Kidney (tissue), 14 donors: ENCODE results near the gene TMPRSS4. TPM values are rescaled to one million over a fixed set of nuclear protein-coding genes. Genes with fewer than 3 reads are reported as not detected.

Source experiments
- DNase-seq, 5 donors: peaks; one replicate each; pipeline ENCODE4 v3.0.0-alpha.2; 2013 to 2020
- FAIRE-seq: peaks from 2 replicates; lab custom pipeline; 2012; peaks lifted over from hg19 to GRCh38; lab: Jason Lieb, UNC
- H3K27ac ChIP-seq, 2 donors: one replicate each; pipeline ENCODE4 v1.7.0; 2013; ENCODE audit warnings: low read depth in 2 of 2, low read length in 2 of 2, inconsistent platforms in 1 of 2
- H3K27me3 ChIP-seq: one replicate; pipeline ENCODE4 v1.7.1; 2013; ENCODE audit warnings: low read length, inconsistent platforms; ENCODE audit not compliant: control insufficient read depth, insufficient read depth
- H3K36me3 ChIP-seq, 3 donors: one replicate each; pipeline versions ENCODE4 v1.7.0 to v1.7.1; 2013; ENCODE audit warnings: low read length in 3 of 3, control low read depth in 1 of 3, inconsistent platforms in 1 of 3; ENCODE audit not compliant: insufficient read depth in 3 of 3, control insufficient read depth in 2 of 3
- H3K4me1 ChIP-seq, 3 donors: one replicate each; pipeline versions ENCODE4 v1.7.0 to v1.7.1; 2013; ENCODE audit warnings: low read length in 3 of 3, inconsistent platforms in 1 of 3, low read depth in 1 of 3; ENCODE audit not compliant: control insufficient read depth in 2 of 3, insufficient read depth in 2 of 3
- H3K4me3 ChIP-seq, 3 donors: one replicate each; pipeline versions ENCODE4 v1.7.0 to v1.8.1; 2013; ENCODE audit warnings: low read length in 3 of 3, control low read depth in 1 of 3, inconsistent platforms in 1 of 3
- H3K9ac ChIP-seq, 3 donors: one replicate each; pipeline versions ENCODE4 v1.7.0 to v1.7.1; 2013; ENCODE audit warnings: low read length in 3 of 3, control low read depth in 1 of 3, inconsistent platforms in 1 of 3
- H3K9me3 ChIP-seq, 3 donors: one replicate each; pipeline versions ENCODE4 v1.7.0 to v1.7.1; 2013; ENCODE audit warnings: low read length in 3 of 3, control low read depth in 1 of 3, inconsistent platforms in 1 of 3; ENCODE audit not compliant: control insufficient read depth in 2 of 3, insufficient read depth in 1 of 3
- CTCF ChIP-seq: IDR thresholded peaks from 3 replicates; pipeline ENCODE4 v1.5.1; 2012; ENCODE audit warnings: mild to moderate bottlenecking, moderate library complexity, borderline replicate concordance; ENCODE audit not compliant: insufficient read depth; ENCODE audit errors: extremely low read depth
- intact Hi-C: fragments of 100-400 bp; cut with DNase I; formaldehyde crosslinking; loops from one replicate; pipeline ENCODE4 v1.11.1; 2022
- polyA plus RNA-seq: library from polyadenylated mRNA; stranded (reverse); fragments of 350-450 nt; fragmentation: Illumina TruSeq; extraction: RNeasy Lipid Tissue Mini Kit (QIAGEN cat#74804); gene quantifications from one replicate; pipeline ENCODE4 v1.2.3, GENCODE V29; 2014; ENCODE audit warnings: low read depth, low replicate concordance; ENCODE audit not compliant: insufficient read depth
- total RNA-seq: library from RNA; stranded (reverse); fragmentation: NEBNext Ultra II Directional; extraction: Animal tissue kit (Norgen Biotek cat#: 25700); gene quantifications from one replicate; pipeline ENCODE4 v1.2.1, GENCODE V29; 2021
- donor health status: control.
- donor health status: control.
- donor health status: control.
- donor health status: control.
- donor health status: control.
- donor health status: DM: yes; HTN: yes; CAD: no.
- donor health status: Normal renal cell carcinoma (clear cell type).

Gene TMPRSS4
- total and polyA plus RNA-seq, 2 donors from 2014 or later = 27.8 to 234 TPM

DNA sequence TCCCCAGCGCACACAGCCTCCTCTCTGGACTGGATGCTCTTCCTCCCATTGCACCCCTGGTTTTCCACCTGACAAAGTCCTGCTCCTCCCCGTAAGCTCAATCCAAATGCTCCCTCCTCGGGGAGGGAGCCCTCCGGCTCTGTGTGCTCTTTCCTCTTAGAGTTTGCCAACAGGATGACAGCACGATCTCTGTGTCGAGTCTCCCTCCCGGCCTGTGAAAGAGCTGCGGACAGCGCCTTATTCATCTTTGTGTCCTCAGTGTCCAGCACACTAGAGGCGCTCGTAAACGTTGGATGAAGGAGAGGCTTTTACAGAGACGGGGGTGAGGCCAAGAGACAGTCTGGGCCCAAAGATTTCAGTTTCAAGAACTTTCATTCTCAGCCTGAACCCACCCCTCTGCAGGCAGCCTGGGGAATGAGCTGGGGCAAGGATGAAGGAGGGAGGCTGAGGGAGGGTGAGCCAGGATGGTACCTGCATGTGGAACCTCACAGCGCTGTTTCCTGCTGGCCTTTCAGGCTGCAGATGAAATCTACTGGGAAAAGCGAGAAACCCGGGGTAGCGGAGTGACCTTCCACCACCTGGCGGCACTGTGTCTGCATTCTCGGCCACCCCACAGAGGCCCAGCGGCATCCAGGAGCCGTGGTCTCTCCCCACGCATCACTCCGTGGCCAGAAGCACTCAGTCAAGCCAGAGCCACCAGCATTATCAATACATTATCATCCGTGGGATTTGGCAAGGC, 8.5 kb upstream of the TMPRSS4 start:
- H3K27ac ChIP-seq = no peak overlapping the region
- FAIRE-seq = no peak
- no peak overlapping the region for H3K4me3 ChIP-seq
- no peaks in the 10 kb centered on the region for H3K27me3 ChIP-seq
- no peak overlapping the region for H3K9ac ChIP-seq
- H3K9me3 ChIP-seq = no peaks in the 10 kb centered on the region
- peak in 2 of 5 donors; percentile 32 to 35 for DNase-seq
- H3K36me3 ChIP-seq = no peaks in the 10 kb centered on the region
- intact Hi-C loops = no loop called here
- no peaks in the 10 kb centered on the region for H3K4me1 ChIP-seq
- TF ChIP-seq CTCF = no peak

DNA sequence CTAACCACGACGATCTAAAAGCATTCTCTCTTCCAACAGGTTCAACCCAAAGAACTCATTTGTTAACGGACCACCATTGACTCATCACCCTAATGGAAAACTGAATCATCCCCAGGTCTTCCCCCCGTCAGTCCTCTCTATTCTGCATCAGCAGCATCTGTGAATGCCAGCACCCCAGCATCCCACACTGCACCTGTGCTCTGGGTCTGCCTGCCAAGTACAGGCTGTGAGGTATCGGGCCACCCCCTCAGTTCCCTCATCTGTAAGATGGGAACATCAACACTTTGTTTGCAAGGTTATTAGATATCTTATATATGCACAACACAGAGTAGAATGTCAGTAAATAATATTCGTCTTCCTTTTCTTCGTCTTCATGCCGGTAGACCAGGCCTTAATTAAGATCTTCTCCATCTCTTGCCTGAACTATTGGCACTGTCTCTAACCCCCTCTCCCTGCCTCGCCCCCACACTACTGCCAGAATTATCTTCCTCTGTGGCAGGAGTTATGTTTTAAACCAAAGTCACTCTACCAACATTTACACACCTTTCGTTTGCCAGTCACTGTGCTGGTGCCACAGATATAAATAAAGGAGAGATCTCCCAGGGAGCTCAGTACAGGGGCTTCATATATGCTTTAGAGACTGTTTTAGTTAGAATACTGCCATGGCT, 7.8 kb upstream of the TMPRSS4 start:
- H3K9me3 ChIP-seq = no peaks in the 10 kb centered on the region
- H3K4me1 ChIP-seq = no peaks in the 10 kb centered on the region
- TF ChIP-seq CTCF = no peak
- intact Hi-C loops = no loop called here
- no peaks in the 10 kb centered on the region for H3K36me3 ChIP-seq
- no peak overlapping the region for H3K27ac ChIP-seq
- no peak for DNase-seq
- no peak overlapping the region for H3K4me3 ChIP-seq
- H3K27me3 ChIP-seq = no peaks in the 10 kb centered on the region
- H3K9ac ChIP-seq = no peak overlapping the region
- FAIRE-seq = no peak

- Histone ChIP-seq H3K9ac (no peak overlapping the region), H3K27me3 (no peaks in the 10 kb centered on the region), H3K36me3 (no peaks in the 10 kb centered on the region), H3K27ac (no peak overlapping the region), H3K4me3 (no peak overlapping the region), H3K4me1 (no peaks in the 10 kb centered on the region), H3K9me3 (no peaks in the 10 kb centered on the region)
- FAIRE-seq (no peak), DNase-seq (no peak)
- intact Hi-C loops = no loop called here
- no peak for TF ChIP-seq CTCF
These were observed 5.4 kb upstream of the TMPRSS4 start for GRCh38 chr11:118071416-118072030.
